HG03108 (cell line): Measurements from ENCODE around the gene OR2A14.
"Not testable (repeated sequence)": the region's sequence is repeated elsewhere in the genome, so short reads cannot be mapped to it uniquely, and the experiment has no call there.

Experiments
- ATAC-seq: cut with Tn5 transposase; IDR thresholded peaks from one replicate; pipeline ENCODE4 v1.9.1; 2021; ENCODE audit warnings: moderate library complexity; ENCODE audit not compliant: unreplicated experiment

The OR2A14 gene

GRCh38 chr7:144122876-144123275 lies at the start of gene OR2A14:
Gene OR2A14 (plus strand): TSS chr7:144123176. CDS start chr7:144129113, 5,937 bp downstream.
- ATAC-seq: no peak

GRCh38 chr7:144074374-144074773 lies 48.6 kb upstream of the OR2A14 start:
- no peak for ATAC-seq

- no peak for ATAC-seq
Observed at GRCh38 chr7:144085978-144086377, 37.0 kb upstream of the OR2A14 start, which contains the start of gene OR2A12. Gene OR2A12 (plus strand): TSS chr7:144086278. CDS start chr7:144095108, 8,830 bp downstream.

GRCh38 chr7:144086730-144087129 lies 36.2 kb upstream of the OR2A14 start:
- no peak for ATAC-seq

- ATAC-seq: no peak
Observed at GRCh38 chr7:144087230-144087629, 35.7 kb upstream of the OR2A14 start.

- no peak for ATAC-seq
Observed at GRCh38 chr7:144090667-144091066, 32.3 kb upstream of the OR2A14 start.

GRCh38 chr7:144098776-144099175 lies 24.2 kb upstream of the OR2A14 start:
- ATAC-seq: no peak

- ATAC-seq: no peak
Observed at GRCh38 chr7:144100607-144101006, 22.4 kb upstream of the OR2A14 start.

GRCh38 chr7:144102041-144102440 lies 20.9 kb upstream of the OR2A14 start:
- ATAC-seq: no peak

GRCh38 chr7:144105211-144105610 lies 17.8 kb upstream of the OR2A14 start:
- ATAC-seq: no peak

- ATAC-seq: no peak
Observed at GRCh38 chr7:144109283-144109682, 13.7 kb upstream of the OR2A14 start, which contains the start of gene OR2A2. Gene OR2A2 (plus strand): TSS chr7:144109583. CDS start chr7:144109583, 0 bp downstream.

- ATAC-seq: no peak
Observed at GRCh38 chr7:144110272-144110671, 12.7 kb upstream of the OR2A14 start.

- ATAC-seq: no peak
Observed at GRCh38 chr7:144113651-144114050, 9.3 kb upstream of the OR2A14 start.

GRCh38 chr7:144118341-144118740 lies 4.6 kb upstream of the OR2A14 start:
- ATAC-seq: no peak

- ATAC-seq: peak; percentile 99
Observed at GRCh38 chr7:144127714-144128334, 4.8 kb downstream of the OR2A14 start.

- not testable (repeated sequence) for ATAC-seq
Observed at GRCh38 chr7:144129601-144130000, 6.6 kb downstream of the OR2A14 start.

GRCh38 chr7:144130730-144131129 lies 7.8 kb downstream of the OR2A14 start:
- ATAC-seq: no peak

- ATAC-seq: no peak
Observed at GRCh38 chr7:144132262-144132661, 9.3 kb downstream of the OR2A14 start.

GRCh38 chr7:144133307-144133706 lies 10.3 kb downstream of the OR2A14 start:
- ATAC-seq: no peak

GRCh38 chr7:144134116-144134515 lies 11.1 kb downstream of the OR2A14 start:
- no peak for ATAC-seq

- ATAC-seq: no peak
Observed at GRCh38 chr7:144137501-144137900, 14.5 kb downstream of the OR2A14 start.

- no peak for ATAC-seq
Observed at GRCh38 chr7:144142187-144142586, 19.2 kb downstream of the OR2A14 start.

- ATAC-seq: no peak
Observed at GRCh38 chr7:144144426-144144825, 21.4 kb downstream of the OR2A14 start.
